Loucy (cell line): ENCODE measurements around the gene CASKIN2.

Source experiments
- EZH2phosphoT487 ChIP-seq: fragments of 200-600 bp; IDR thresholded peaks from 2 replicates; pipeline ENCODE4 v1.6.1; 2018; ENCODE audit warnings: antibody characterized with exemption, mild to moderate bottlenecking, moderate library complexity, borderline replicate concordance
- TF ChIP-seq, protein P1 (sequence below): fragments of 200-600 bp; sonication (generic); conservative IDR thresholded peaks from 2 replicates; pipeline ENCODE4 v1.5.1; 2014; ENCODE audit warnings: mild to moderate bottlenecking, antibody characterized with exemption, low read length

DNA sequence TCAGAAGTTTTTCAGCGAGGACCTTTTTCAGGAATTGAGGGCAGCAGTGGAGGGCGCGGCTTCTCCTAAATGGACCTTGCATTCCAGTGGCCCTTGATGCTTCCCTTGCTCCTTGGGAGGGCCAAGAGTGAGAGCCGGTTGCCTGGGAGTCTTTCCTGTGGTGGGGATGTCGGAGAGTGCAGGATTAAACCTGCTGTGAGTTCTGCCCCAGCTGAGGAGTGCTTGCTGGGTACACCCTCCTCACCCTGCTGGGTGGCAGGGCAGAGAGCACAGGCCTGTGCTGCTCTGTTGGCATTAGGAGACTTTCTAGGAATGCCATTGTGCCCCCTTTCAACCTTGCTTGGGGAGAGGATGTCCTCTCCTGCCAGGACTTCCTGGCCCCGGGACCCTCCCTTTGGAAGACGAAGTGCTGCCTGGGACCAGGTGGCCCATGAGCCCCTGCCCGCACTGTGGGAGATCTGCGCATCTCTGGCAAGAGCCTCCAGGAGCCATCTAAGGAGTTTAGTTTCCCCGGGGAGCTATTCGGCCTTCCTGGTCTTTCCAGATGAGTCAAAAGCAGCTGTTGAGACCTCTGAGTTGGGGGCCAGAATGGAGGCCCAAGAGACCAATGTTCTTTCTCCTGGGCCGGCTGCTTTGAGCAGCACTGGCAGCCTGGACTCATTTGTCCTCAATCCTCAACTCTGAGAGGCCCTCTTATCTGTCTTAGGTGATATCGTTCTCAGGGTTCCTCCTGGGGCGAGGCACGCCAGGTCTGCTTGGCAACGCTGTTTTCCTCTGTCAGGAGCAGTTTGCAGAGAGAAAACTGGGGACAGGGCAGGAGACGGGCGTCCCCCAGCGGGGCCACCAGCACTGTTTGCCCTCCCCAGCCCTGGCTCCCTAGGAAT lies 15.7 kb upstream of the CASKIN2 start:
- TF ChIP-seq, protein P1, sequence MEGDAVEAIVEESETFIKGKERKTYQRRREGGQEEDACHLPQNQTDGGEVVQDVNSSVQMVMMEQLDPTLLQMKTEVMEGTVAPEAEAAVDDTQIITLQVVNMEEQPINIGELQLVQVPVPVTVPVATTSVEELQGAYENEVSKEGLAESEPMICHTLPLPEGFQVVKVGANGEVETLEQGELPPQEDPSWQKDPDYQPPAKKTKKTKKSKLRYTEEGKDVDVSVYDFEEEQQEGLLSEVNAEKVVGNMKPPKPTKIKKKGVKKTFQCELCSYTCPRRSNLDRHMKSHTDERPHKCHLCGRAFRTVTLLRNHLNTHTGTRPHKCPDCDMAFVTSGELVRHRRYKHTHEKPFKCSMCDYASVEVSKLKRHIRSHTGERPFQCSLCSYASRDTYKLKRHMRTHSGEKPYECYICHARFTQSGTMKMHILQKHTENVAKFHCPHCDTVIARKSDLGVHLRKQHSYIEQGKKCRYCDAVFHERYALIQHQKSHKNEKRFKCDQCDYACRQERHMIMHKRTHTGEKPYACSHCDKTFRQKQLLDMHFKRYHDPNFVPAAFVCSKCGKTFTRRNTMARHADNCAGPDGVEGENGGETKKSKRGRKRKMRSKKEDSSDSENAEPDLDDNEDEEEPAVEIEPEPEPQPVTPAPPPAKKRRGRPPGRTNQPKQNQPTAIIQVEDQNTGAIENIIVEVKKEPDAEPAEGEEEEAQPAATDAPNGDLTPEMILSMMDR = no peak
- no peak for TF ChIP-seq EZH2phosphoT487
